Stimulated activated CD4-positive, alpha-beta T cell treated with anti-CD3 and anti-CD28 coated beads, Interleukin-1b, Interleukin-23, amount 100 ng/mL, for 4 hours (primary cell): ENCODE measurements around the gene TMEM80.
"Not testable (repeated sequence)": the region's sequence is repeated elsewhere in the genome, so short reads cannot be mapped to it uniquely, and the experiment has no call there.

Source experiments
- DNase-seq, 2 donors: peaks; one replicate each; pipeline ENCODE4 v3.0.0-alpha.2; 2020; ENCODE audit warnings: low read depth in 2 of 2

TMEM80 gene

GRCh38 chr11:721247-721740 lies 25.7 kb downstream of the TMEM80 start:
- no peak for DNase-seq

GRCh38 chr11:721741-722345 lies 26.2 kb downstream of the TMEM80 start:
- peak in 1 of 2 donors; percentile 39 for DNase-seq

- no peak for DNase-seq
These were observed 26.8 kb downstream of the TMEM80 start for GRCh38 chr11:722346-722811.

GRCh38 chr11:723120-723883 lies 27.7 kb downstream of the TMEM80 start:
- peak in 1 of 2 donors; percentile 30 for DNase-seq

GRCh38 chr11:724049-724777 lies 28.6 kb downstream of the TMEM80 start:
- DNase-seq: no peak

- no peak for DNase-seq
These were observed 29.3 kb downstream of the TMEM80 start for GRCh38 chr11:724778-725386.

- no peak for DNase-seq
These were observed 30.1 kb downstream of the TMEM80 start for GRCh38 chr11:725624-726202.

- peak in 1 of 2 donors; percentile 39 for DNase-seq
These were observed 30.9 kb downstream of the TMEM80 start for GRCh38 chr11:726278-727220.

GRCh38 chr11:727281-727701 lies 31.7 kb downstream of the TMEM80 start:
- DNase-seq: no peak

- peak; percentile 63 to 76 for DNase-seq
These were observed 32.5 kb downstream of the TMEM80 start for GRCh38 chr11:727859-728748.

GRCh38 chr11:728901-729491 lies 33.4 kb downstream of the TMEM80 start:
- DNase-seq: no peak

GRCh38 chr11:729492-730074 lies 34.0 kb downstream of the TMEM80 start:
- no peak for DNase-seq

- DNase-seq: no peak
These were observed 37.5 kb downstream of the TMEM80 start for GRCh38 chr11:733072-733471.

- not testable (repeated sequence) for DNase-seq
These were observed 38.9 kb downstream of the TMEM80 start for GRCh38 chr11:734541-734940.

- DNase-seq: no peak
These were observed 41.8 kb downstream of the TMEM80 start for GRCh38 chr11:737366-737765.

- not testable (repeated sequence) for DNase-seq
These were observed 42.3 kb downstream of the TMEM80 start for GRCh38 chr11:737899-738298.

GRCh38 chr11:742156-742546 lies 46.5 kb downstream of the TMEM80 start:
- DNase-seq: no peak

GRCh38 chr11:742571-743201 lies 47.1 kb downstream of the TMEM80 start:
- no peak for DNase-seq
